GM18505 (cell line): ENCODE measurements around the gene C2orf68.
"Not testable (repeated sequence)": the region's sequence is repeated elsewhere in the genome, so short reads cannot be mapped to it uniquely, and the experiment has no call there.

Experiments used
- ATAC-seq: cut with Tn5 transposase; IDR thresholded peaks from one replicate; pipeline ENCODE4 v1.9.1; 2021; ENCODE audit not compliant: unreplicated experiment
- POLR2A ChIP-seq: IDR thresholded peaks from 4 replicates; pipeline ENCODE4 v1.6.1; 2011; ENCODE audit warnings: borderline replicate concordance; ENCODE audit not compliant: insufficient read depth, insufficient read length; ENCODE audit errors: extremely low read depth

The C2orf68 gene, protein sequence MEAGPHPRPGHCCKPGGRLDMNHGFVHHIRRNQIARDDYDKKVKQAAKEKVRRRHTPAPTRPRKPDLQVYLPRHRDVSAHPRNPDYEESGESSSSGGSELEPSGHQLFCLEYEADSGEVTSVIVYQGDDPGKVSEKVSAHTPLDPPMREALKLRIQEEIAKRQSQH

DNA sequence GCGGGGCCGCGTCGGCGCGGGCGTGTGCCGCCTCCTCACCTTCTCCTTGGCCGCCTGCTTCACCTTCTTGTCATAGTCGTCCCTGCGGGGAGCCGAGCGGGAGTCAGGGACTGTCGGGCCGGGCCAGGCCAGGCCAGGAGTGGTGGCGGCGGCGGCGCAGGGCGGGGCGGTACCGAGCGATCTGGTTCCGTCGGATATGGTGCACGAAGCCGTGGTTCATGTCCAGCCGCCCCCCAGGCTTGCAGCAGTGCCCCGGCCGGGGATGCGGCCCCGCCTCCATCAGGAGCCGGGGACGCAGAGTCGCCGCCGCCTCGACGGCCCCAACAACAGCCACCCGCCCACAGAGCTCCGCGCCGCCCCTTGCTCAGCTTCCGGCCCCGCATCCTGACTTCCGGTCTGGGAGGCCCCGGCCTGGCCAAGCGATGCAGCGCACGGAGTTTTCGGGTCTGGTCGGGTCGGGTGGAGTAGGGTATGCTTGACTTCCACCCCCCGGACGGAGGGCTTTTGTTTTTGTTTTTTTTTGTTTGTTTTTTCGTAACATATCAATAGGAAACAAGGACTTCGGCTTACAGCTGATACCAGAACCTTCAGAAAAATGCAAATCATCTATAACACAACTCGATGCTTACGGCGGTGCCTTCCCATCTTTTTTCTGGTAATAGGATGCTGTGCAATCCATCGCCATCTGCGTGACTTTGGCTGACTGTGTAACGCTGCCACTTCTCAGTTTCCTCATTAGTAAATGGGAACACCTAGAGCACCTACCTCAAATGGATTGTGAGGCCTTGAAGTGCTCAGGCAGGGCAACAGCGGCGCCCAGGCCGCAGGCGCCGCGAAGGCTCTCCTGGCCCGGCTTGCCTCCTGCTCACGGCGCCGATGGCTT lies at the start of gene C2orf68:
Gene C2orf68, minus strand, starts transcription at position 362 of the 883 bp plus-strand sequence. Its CDS starts 82 bp downstream, at position 280.
- ATAC-seq: peak; percentile 71
- TF ChIP-seq POLR2A: peak; percentile 86

DNA sequence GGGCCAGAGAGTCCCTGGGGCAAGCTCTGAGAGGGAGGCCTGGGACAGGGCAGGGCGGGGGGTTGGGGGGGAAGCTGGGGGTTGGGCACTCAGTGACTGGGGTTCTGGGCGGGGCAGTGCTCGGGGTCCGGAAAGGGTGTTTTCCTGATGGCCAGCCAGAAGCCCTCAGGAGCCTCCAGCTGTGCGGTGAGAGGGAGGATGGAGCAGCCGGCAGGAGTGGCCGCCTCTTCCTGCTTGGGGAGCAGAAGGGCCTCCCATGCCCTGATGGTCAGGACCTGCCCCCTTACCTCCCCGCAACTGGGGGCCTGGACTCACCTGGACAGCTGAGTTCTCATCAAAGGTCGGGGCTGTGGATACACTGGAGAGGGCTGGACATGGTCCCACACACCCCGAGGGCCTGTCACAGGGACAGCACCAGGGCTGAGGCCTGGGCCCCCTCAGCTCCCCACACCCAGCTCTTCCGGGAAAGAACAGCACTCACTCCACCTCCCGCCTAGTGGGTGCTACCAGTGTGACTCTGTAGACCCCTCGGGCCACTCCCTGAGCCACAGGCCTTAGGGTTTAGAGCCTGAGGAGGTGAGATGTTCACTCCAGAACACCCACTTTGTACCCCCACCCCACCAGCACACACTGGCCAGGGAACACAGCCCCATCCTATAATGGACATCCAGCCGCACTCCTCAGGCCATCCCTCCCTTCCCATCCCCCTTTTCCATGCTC lies 49.4 kb upstream of the C2orf68 start:
- ATAC-seq: no peak
- TF ChIP-seq POLR2A: no peak

DNA sequence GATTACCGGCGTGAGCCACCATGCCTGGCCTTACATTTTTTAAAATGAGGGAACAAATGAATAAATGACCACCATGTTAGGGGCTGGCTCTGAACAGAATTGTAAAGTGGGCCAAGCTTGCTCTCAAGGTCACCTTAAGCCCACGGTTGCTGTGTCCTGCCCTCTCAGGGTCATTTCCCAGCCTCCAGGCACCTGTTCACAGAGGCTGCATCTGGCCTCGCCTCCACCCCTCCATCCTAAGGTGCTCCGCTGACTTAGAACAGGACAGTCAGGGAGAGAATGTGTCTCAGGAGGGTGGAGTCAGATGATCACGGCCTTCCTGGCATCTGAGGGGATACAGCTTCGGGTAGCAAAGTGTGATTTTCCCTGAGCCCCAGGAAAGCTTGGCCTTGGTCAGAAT lies 48.9 kb upstream of the C2orf68 start:
- TF ChIP-seq POLR2A: no peak
- ATAC-seq: no peak

DNA sequence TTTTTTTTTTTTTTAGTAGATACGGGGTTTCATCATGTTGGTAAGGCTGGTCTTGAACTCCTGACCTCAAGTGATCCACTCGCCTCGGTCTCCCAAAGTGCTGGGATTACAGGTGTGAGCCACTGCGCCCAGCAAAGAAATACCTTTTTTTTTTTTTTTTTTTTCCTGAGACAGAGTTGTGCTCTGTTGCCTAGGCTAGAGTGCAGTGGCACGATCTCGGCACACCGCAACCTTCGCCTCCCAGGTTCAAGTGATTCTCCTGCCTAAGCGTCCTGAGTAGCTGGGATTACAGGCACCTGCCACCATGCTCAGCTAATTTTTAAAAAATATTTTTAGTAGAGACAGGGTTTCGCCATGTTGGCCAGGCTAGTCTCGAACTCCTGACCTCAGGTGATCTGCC lies 48.4 kb upstream of the C2orf68 start:
- ATAC-seq: not testable (repeated sequence)

DNA sequence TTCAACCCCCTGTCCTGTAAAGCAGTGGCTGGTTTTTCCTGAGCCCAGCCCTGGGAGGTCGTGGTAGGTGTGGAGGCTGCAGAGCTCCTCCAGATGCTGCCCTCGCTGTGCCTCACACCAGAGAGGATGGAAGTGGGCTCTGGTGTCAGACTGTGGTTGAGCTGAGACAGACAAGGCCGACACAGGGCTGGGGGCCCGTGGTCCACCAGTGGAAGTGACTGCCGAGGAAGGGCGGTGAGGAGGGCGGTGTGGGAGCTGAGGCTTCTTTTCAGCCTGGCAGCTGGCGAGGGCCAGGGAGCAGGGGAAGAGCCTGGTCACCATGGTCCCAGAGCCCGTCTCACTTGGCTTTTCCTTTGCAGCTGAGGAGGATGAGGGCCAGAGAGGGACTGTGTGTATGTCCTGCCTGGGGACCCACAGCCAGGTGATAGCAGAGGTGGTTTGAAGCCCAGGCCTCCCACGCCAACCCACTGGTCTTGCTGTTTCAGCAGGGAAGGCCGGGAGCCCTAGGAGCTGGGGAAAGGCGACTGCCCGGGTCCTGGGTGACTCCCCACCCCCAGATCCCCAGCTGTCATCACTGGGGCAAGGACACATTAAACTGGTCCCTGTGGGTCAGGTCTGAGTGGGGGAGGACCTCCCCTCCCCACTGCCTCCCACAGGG lies 47.6 kb upstream of the C2orf68 start:
- no peak for TF ChIP-seq POLR2A
- no peak for ATAC-seq

DNA sequence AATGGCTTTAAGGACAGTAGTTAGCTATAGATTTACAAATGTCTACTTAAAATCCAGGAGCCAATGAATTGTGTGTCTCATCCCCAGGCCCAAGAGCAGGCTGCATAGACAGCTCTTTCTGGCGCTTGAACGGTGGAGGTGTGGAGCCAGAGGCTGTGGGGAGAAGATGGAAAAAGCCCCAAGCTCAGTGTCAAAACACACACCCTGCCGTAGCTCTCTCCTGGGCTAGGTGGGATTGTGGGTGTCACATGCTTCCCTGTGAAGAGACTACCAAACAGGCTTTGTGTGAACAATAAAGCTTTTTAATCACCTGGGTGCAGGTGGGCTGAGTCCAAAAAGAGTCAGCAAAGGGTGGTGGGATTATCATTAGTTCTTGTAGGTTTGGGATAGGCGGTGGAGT lies 45.5 kb upstream of the C2orf68 start:
- ATAC-seq: not testable (repeated sequence)

DNA sequence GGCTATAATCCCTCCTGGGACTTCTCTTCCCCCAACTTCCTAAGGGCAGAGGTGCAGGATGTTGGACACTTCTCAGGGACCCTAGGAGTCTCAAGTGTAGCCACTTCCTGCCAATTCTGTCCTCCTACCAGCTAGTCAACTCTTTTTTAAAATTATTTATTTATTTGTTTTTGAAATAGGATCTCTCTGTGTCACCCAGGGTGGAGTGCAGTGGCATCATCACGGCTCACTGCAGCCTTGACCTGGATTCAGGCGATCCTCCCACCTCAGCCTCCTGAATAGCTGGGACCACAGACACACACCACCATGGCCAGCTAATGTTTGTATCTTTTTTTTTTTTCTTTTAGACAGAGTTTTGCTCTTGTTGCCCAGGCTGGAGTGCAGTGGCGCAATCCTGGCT lies 44.6 kb upstream of the C2orf68 start:
- TF ChIP-seq POLR2A: no peak
- no peak for ATAC-seq

DNA sequence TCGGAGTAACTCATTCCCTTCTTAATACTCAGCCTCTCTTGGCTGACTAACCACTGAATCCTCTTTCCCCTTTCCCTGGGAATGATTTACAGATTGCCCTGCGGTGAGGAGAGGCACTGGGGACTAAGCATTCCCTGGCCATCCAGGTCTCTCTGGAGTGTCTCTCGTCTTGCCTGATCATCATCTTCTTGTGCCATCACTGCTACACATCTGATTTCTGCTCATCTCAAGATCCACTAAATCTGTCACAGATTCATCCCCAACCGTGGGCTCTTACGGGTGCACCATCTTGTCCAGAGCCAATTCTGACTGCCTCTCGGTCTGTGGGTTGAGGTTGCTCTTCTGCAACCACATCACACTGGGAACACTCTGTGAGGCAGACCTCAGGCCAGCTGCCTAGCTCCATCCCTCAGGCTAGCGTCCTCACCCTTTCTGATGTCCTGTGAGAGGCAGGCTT lies 44.1 kb upstream of the C2orf68 start:
- TF ChIP-seq POLR2A: no peak
- ATAC-seq: no peak

DNA sequence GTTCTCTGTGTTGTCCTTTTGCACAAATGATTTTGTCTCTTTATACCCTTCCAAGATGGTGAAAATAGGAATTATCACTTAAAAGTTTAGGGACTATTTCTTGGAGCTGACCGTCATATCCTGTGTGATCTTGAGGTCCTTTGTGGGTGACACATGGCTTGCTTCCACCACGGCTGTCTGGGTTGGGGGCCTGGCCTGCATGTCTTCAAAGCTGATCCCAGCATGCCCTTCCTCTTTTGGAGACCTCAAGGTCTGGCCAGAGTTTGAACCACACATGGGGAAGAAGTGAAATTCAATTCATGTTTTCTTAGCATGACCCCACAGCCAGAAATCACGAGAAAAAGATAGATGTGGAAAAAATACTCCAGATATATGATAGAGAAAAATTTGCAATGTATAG lies 42.1 kb upstream of the C2orf68 start:
- ATAC-seq: no peak
- TF ChIP-seq POLR2A: no peak

DNA sequence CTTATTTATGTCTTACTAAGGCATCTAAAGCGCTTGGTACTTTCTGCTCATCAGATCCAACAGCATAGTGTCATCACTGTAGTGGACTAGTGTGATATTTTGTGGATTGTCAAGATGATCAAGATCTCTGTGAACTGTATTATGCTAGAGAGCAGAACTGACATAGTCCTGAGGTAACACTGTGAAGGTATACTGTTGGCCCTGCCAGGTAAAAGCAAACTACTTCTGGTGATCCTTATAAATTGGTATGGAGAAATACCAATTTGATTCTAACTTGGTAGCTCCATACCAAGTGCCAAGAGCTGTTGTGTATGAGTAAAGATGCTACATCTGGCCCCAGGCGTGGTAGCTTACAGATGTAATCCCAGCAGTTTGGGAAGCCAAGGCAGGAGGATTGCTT lies 40.2 kb upstream of the C2orf68 start:
- no peak for ATAC-seq
- no peak for TF ChIP-seq POLR2A

DNA sequence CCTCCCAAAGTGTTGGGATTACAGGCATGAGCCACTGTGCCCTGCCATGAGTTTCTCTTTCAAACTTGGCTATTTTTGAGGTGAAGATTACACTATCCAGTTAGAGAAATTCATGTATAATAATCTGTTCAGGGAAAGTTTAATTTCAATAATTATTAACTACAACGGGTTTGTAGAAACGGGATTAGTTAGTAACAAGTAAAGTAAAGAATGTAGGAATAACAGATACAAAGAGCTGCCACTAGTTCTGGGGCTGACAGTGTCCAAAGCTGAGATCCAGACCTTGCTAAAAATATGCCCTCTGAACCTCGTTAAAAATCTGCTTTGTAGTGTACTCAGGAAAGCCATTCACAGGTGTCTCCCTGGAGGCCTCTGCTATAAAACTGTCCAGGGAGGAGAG lies 39.2 kb upstream of the C2orf68 start:
- no peak for TF ChIP-seq POLR2A
- no peak for ATAC-seq

DNA sequence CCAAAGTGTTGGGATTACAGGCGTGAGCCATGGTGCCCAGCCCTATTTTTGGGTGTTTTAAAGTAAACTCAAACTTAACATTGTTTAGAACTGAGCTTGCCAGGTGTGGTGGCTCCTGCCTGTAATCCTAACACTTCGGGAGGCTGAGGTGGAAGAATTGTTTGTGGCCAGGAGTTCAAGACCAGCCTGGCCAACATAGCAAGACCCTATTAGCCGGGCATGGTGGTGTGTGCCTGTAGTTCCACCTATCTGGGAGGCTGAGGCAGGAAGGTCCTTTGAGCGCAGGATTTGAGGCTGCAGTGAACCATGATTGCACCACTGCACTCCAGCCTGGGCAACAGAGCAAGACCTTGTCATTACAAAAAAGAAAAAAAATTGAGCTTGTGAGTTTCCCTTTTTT lies 38.6 kb upstream of the C2orf68 start:
- no peak for TF ChIP-seq POLR2A
- no peak for ATAC-seq
